NCI-H1092 (cell line): ENCODE data around the gene HS6ST1.
A peak's percentile ranks its signal among the peaks of the same experiment; 100 is the strongest.

ENCODE experiments used
- DNase-seq: peaks from one replicate; lab custom pipeline; 2025; lab: John Stamatoyannopoulos, UW

The HS6ST1 gene

GRCh38 chr2:128318776-128319464 is at the start of gene HS6ST1:
Gene HS6ST1 (minus strand): TSS chr2:128318868. CDS start chr2:128318563, 305 bp downstream.
- peak; percentile 60 for DNase-seq

GRCh38 chr2:128367601-128368359 is 49.1 kb upstream of the HS6ST1 start:
- no peak for DNase-seq

- DNase-seq = no peak
Measured at GRCh38 chr2:128366713-128367511, 48.2 kb upstream of the HS6ST1 start.

GRCh38 chr2:128365217-128365905 is 46.7 kb upstream of the HS6ST1 start:
- no peak for DNase-seq

- no peak for DNase-seq
Measured at GRCh38 chr2:128364441-128364911, 45.8 kb upstream of the HS6ST1 start.

- DNase-seq = no peak
Measured at GRCh38 chr2:128363934-128364361, 45.3 kb upstream of the HS6ST1 start.

- DNase-seq = no peak
Measured at GRCh38 chr2:128362889-128363228, 44.2 kb upstream of the HS6ST1 start.

GRCh38 chr2:128362176-128362888 is 43.7 kb upstream of the HS6ST1 start:
- DNase-seq = no peak

- no peak for DNase-seq
Measured at GRCh38 chr2:128361376-128362131, 42.9 kb upstream of the HS6ST1 start.

GRCh38 chr2:128360711-128361110 is 42.0 kb upstream of the HS6ST1 start:
- DNase-seq = no peak

- no peak for DNase-seq
Measured at GRCh38 chr2:128359841-128360240, 41.2 kb upstream of the HS6ST1 start.

GRCh38 chr2:128358941-128359731 is 40.5 kb upstream of the HS6ST1 start:
- DNase-seq = no peak

- no peak for DNase-seq
Measured at GRCh38 chr2:128357506-128358370, 39.1 kb upstream of the HS6ST1 start.

GRCh38 chr2:128356127-128356526 is 37.5 kb upstream of the HS6ST1 start:
- DNase-seq = no peak

GRCh38 chr2:128354726-128355470 is 36.2 kb upstream of the HS6ST1 start:
- no peak for DNase-seq

GRCh38 chr2:128354161-128354560 is 35.5 kb upstream of the HS6ST1 start:
- DNase-seq = no peak

- DNase-seq = no peak
Measured at GRCh38 chr2:128350736-128351135, 32.1 kb upstream of the HS6ST1 start.

GRCh38 chr2:128348701-128349100 is 30.0 kb upstream of the HS6ST1 start:
- no peak for DNase-seq
